Activated CD8-positive, alpha-beta memory T cell treated with anti-CD3 and anti-CD28 coated beads, Interleukin-2, amount 10 ng/mL, durations not matched to agents 7 days and 5 days (primary cell): ENCODE data around the gene AVPR2. TPM values are rescaled to one million over a fixed set of nuclear protein-coding genes. Genes with fewer than 3 reads are reported as not detected.

Experiments
- ATAC-seq: fragments of 150-1000 bp; cut with Tn5 transposase; one replicate; pipeline ENCODE4 v1.10.0; 2021; ENCODE audit warnings: moderate library complexity
- CTCF ChIA-PET: fragments of 350-600 bp; sonication (Branson Sonifier 250); formaldehyde crosslinking; loops from one replicate; lab custom pipeline; 2021; ENCODE audit warnings: antibody characterized with exemption; lab: Charles Lee
- DNase-seq: peaks from one replicate; pipeline ENCODE4 v3.0.0-alpha.2; 2020
- H3K27ac Mint-ChIP-seq: one replicate; pipeline ENCODE4 v1.8.0; 2021; ENCODE audit warnings: mild to moderate bottlenecking, mixed read lengths
- H3K27me3 Mint-ChIP-seq: one replicate; pipeline ENCODE4 v1.8.0; 2021; ENCODE audit warnings: mixed read lengths
- H3K36me3 Mint-ChIP-seq: one replicate; pipeline ENCODE4 v1.8.0; 2021; ENCODE audit warnings: mild to moderate bottlenecking, mixed read lengths
- H3K4me1 Mint-ChIP-seq: one replicate; pipeline ENCODE4 v1.8.0; 2021; ENCODE audit warnings: mixed read lengths
- H3K4me3 Mint-ChIP-seq: one replicate; pipeline ENCODE4 v1.8.0; 2021; ENCODE audit warnings: mild to moderate bottlenecking, moderate library complexity, mixed read lengths
- H3K9me3 Mint-ChIP-seq: one replicate; pipeline ENCODE4 v1.8.0; 2022; ENCODE audit warnings: low read depth, mixed read lengths
- total RNA-seq, 2 experiments: library from RNA; stranded (reverse); gene quantifications; one replicate each; pipeline ENCODE4 v1.2.3, GENCODE V29; 2021

Gene AVPR2
- total RNA-seq, 2 experiments from 2014 or later, result not detected

GRCh38 chrX:153867139-153867538, 37.3 kb upstream of the AVPR2 start:
- Mint-ChIP-seq H3K4me3 (no peak overlapping the region), H3K4me1 (no peaks in the 10 kb centered on the region), H3K27ac (no peak overlapping the region), H3K9me3 (no peaks in the 10 kb centered on the region), H3K36me3 (no peaks in the 10 kb centered on the region), H3K27me3 (no peaks in the 10 kb centered on the region)
- ATAC-seq, result no peak
- CTCF ChIA-PET, result no interaction called here
- no peak for DNase-seq

DNA sequence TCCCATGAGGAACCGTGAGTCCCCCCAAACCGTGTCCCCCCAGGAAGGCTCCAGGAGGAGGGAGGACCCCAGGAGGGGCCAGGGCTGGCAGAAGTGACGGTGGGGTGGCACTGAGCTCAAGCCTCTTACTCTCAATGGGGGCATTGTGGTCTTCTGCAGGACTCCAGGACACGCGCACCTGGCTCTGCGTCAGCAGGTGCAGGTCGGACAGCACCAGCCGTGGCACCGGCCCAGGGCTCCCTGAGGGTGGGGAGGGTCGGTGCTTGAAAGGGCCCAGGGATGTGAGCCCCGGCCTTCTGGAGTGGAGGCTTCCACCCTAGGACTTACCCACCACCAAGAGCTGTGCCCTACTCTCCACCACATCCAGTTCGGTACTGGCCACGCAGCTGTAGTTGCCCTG, 36.8 kb upstream of the AVPR2 start:
- DNase-seq (no peak), ATAC-seq (no peak)
- Mint-ChIP-seq H3K27me3 (no peaks in the 10 kb centered on the region), H3K27ac (no peak overlapping the region), H3K4me1 (no peaks in the 10 kb centered on the region), H3K9me3 (no peaks in the 10 kb centered on the region), H3K36me3 (no peaks in the 10 kb centered on the region), H3K4me3 (no peak overlapping the region)
- CTCF ChIA-PET, result no interaction called here

GRCh38 chrX:153868576-153869472, 35.6 kb upstream of the AVPR2 start:
- H3K36me3 Mint-ChIP-seq, result no peaks in the 10 kb centered on the region
- no peaks in the 10 kb centered on the region for H3K4me1 Mint-ChIP-seq

GRCh38 chrX:153869473-153870287, 34.8 kb upstream of the AVPR2 start:
- no peaks in the 10 kb centered on the region for H3K27me3 Mint-ChIP-seq
- no peaks in the 10 kb centered on the region for H3K36me3 Mint-ChIP-seq
- ATAC-seq (no peak), DNase-seq (no peak)
- CTCF ChIA-PET, result no interaction called here
- no peak overlapping the region for H3K27ac Mint-ChIP-seq
- no peaks in the 10 kb centered on the region for H3K4me1 Mint-ChIP-seq
- H3K4me3 Mint-ChIP-seq, result no peak overlapping the region
- H3K9me3 Mint-ChIP-seq, result no peaks in the 10 kb centered on the region

More at GRCh38 chrX:153868576-153869472, 35.6 kb upstream of the AVPR2 start:
- H3K27ac Mint-ChIP-seq, result no peak overlapping the region
- H3K9me3 Mint-ChIP-seq, result no peaks in the 10 kb centered on the region
- CTCF ChIA-PET, result no interaction called here
- H3K27me3 Mint-ChIP-seq, result no peaks in the 10 kb centered on the region
- DNase-seq (no peak), ATAC-seq (no peak)
- H3K4me3 Mint-ChIP-seq, result no peak overlapping the region

DNA sequence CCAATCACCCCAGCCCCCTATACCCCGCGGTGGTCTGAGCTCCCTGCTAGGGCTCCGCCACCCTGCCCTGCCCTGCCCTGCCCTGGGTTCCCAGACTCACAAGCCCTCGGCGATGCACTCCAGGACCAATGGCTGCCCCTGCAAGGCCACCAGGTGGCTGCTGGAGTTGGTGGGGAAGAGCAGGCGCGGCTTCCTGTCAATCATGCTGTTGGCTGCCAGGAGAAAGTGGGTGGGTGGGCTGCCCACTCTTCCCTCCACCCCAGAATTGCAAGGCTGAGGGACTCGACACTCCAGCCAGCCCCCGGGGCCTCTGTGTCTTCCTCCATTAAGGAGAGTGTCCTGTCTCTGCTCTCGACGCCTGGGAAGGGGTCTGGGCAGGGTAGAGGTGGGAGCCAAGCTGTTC, 34.2 kb upstream of the AVPR2 start:
- no peaks in the 10 kb centered on the region for H3K27me3 Mint-ChIP-seq
- ATAC-seq (no peak), DNase-seq (no peak)
- no peaks in the 10 kb centered on the region for H3K36me3 Mint-ChIP-seq
- no peak overlapping the region for H3K4me3 Mint-ChIP-seq
- no peak overlapping the region for H3K27ac Mint-ChIP-seq
- no peaks in the 10 kb centered on the region for H3K4me1 Mint-ChIP-seq
- H3K9me3 Mint-ChIP-seq, result no peaks in the 10 kb centered on the region
- CTCF ChIA-PET, result no interaction called here

DNA sequence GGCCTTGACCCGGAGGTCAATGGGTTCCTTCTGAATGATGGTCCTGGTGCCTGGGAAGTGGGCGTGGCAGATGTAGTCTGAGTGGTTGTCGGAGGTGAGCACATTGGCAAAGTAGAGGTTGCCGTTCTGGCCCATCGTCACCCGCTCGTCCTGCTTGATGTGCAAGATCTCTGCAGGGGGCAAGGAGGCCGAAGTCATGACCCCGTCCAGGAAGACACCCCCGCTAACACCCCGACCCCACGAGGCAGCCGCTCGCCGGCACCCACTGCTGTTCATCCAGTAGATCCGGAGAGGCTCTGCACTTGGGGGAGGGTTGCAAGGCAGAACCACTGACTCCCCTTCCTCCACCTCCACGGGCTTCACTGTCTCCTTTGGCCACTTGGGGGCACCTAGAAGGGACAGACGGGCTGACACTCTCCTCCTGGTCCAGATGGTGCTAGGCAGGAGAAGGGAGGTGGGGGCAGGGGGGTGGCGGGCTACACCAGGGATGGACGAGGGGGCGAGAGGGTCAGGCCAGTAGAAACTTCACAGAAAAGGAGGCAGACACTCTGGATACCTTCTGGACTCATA, 33.6 kb upstream of the AVPR2 start:
- DNase-seq, result no peak
- no peaks in the 10 kb centered on the region for H3K9me3 Mint-ChIP-seq
- ATAC-seq, result no peak
- no peaks in the 10 kb centered on the region for H3K4me1 Mint-ChIP-seq
- no peak overlapping the region for H3K4me3 Mint-ChIP-seq
- H3K27ac Mint-ChIP-seq, result no peak overlapping the region
- CTCF ChIA-PET, result no interaction called here
- H3K27me3 Mint-ChIP-seq, result no peaks in the 10 kb centered on the region
- no peaks in the 10 kb centered on the region for H3K36me3 Mint-ChIP-seq

GRCh38 chrX:153871451-153871850, 33.0 kb upstream of the AVPR2 start:
- no peaks in the 10 kb centered on the region for H3K9me3 Mint-ChIP-seq
- H3K4me3 Mint-ChIP-seq, result no peak overlapping the region
- peaks cover 4% of the 10 kb centered on the region for H3K27me3 Mint-ChIP-seq
- DNase-seq, result no peak
- no peak overlapping the region for H3K27ac Mint-ChIP-seq
- ATAC-seq, result no peak
- no peaks in the 10 kb centered on the region for H3K4me1 Mint-ChIP-seq
- H3K36me3 Mint-ChIP-seq, result no peaks in the 10 kb centered on the region
- CTCF ChIA-PET, result no interaction called here

GRCh38 chrX:153871946-153872878, 32.3 kb upstream of the AVPR2 start:
- CTCF ChIA-PET, result no interaction called here
- Mint-ChIP-seq H3K4me3 (no peak overlapping the region), H3K4me1 (no peaks in the 10 kb centered on the region), H3K27me3 (peaks cover 4% of the 10 kb centered on the region), H3K27ac (no peak overlapping the region), H3K36me3 (no peaks in the 10 kb centered on the region), H3K9me3 (no peaks in the 10 kb centered on the region)
- DNase-seq (no peak), ATAC-seq (no peak)

DNA sequence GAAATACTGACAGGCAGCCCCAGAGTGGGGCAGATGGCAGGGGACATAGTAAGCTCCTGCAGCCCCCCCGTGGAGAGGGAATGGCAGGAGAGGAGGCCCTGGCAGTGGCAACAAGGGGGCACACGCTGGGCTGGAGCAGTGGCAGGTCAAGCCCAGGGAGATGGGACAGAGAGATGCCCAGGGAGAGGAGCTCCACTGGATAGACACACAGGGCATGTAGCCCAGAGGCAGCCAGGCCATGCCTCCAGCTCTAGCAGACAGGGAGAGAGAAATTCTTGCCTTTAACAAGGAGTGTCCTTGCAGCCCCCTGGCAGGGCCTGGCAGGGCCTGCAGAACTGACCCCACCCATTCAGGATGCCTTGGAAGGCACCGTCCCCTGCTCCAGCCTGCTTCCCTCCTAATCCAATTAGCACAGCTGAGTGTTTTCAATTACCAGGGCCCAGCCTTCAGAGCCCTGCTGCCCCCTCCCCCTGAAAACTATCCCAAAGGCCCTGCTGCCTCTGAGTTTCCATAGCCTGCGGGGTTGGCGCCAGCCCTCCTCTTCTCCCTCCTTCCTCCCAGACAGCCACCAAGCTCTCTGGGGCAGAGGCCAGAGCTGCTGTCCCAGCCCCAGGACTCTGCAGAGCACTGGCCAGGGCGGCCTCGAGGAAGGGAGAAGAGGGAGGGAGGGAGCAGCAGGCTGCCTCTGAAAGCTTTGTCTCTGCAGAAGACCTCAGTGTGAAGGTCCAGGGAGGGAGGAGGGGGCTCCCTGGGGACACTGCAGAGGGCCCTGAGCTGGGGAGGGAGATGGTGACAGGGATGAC, 31.0 kb upstream of the AVPR2 start:
- Mint-ChIP-seq H3K27me3 (peaks cover 9% of the 10 kb centered on the region), H3K4me1 (peaks cover 9% of the 10 kb centered on the region), H3K9me3 (no peaks in the 10 kb centered on the region), H3K4me3 (no peak overlapping the region), H3K36me3 (no peaks in the 10 kb centered on the region), H3K27ac (no peak overlapping the region)
- DNase-seq, result no peak
- ATAC-seq, result no peak
- CTCF ChIA-PET, result no interaction called here

- H3K4me1 Mint-ChIP-seq, result peaks cover 12% of the 10 kb centered on the region
- H3K9me3 Mint-ChIP-seq, result no peaks in the 10 kb centered on the region
- DNase-seq, result no peak
- H3K27me3 Mint-ChIP-seq, result peaks cover 12% of the 10 kb centered on the region
- no peak overlapping the region for H3K4me3 Mint-ChIP-seq
- CTCF ChIA-PET, result no interaction called here
- H3K27ac Mint-ChIP-seq, result no peak overlapping the region
- no peaks in the 10 kb centered on the region for H3K36me3 Mint-ChIP-seq
- ATAC-seq, result no peak
Measured at GRCh38 chrX:153874085-153874365, 30.4 kb upstream of the AVPR2 start.

DNA sequence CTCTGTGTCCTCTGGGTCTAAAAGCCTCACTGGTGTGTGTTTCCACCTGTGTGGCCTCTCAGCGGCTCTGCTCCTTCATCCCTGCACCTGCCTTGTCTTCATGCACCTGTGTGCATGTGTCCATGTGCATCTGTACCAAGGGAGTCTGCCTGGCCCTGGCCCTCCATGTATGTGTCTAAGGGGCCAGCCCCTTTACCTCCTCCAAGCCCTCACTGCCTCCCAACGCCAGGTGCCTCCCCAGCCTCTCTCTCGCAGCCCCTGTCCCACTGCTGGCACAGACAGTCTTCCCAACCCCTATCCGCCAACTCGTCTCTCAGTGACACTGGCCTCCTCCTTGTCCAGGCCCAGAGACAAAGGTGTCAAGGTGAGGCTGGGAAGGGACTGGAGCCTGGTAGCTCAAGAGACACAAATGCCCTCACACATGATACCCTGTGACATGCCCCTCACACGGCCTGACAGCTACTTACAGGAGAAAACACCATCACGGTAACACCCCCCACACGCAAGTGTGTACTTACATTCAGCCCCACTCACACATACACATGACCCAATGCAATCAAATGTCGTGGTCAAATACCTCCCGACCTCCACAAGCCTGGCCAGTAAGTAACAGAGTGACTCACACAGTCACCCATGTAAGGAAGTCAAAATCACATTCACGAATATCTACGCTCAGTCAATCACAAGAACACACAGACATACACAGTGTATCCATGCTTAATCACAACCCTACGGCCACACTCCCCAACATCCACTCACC, 29.9 kb upstream of the AVPR2 start:
- ATAC-seq, result no peak
- H3K4me1 Mint-ChIP-seq, result peaks cover 17% of the 10 kb centered on the region
- H3K27ac Mint-ChIP-seq, result no peak overlapping the region
- no peak for DNase-seq
- no peaks in the 10 kb centered on the region for H3K36me3 Mint-ChIP-seq
- CTCF ChIA-PET, result no interaction called here
- no peak overlapping the region for H3K4me3 Mint-ChIP-seq
- no peaks in the 10 kb centered on the region for H3K9me3 Mint-ChIP-seq
- peaks cover 17% of the 10 kb centered on the region for H3K27me3 Mint-ChIP-seq
